ENCODE measurements around the gene DOC2B. TPM values are rescaled to one million over a fixed set of nuclear protein-coding genes. Genes with fewer than 3 reads are reported as not detected.

Gene DOC2B
- polyA plus RNA-seq, 3 donors = 0.02 to 0.19 TPM; not detected in 1

- no peak overlapping the region for H3K27ac ChIP-seq (ENCODE audit: low read depth in 1 of 2, low read length in 2 of 2)
- Mint-ChIP-seq H3K36me3 (peaks cover 0 to 5% of the 10 kb centered on the region in 2 donors), H3K4me1 (peaks cover 8% of the 10 kb centered on the region), H3K27me3 (ENCODE audit: low read depth in 3 of 3) (peaks cover 33 to 52% (median 36%) of the 10 kb centered on the region in 3 donors), H3K27ac (no peak overlapping the region), H3K9me3 (peaks cover 0 to 6% (median 3%) of the 10 kb centered on the region in 7 donors), H3K4me3 (no peak overlapping the region)
- intact Hi-C loops (cut with micrococcal nuclease) = no loop called here
- no peak for TF ChIP-seq CTCF (IDR thresholded peaks at IDR 0.05)
- H3K79me2 ChIP-seq (ENCODE audit: insufficient read depth, low read length) = no peaks in the 10 kb centered on the region
- no peaks in the 10 kb centered on the region for H4K20me1 ChIP-seq (ENCODE audit: insufficient read depth, low read length)
- H3K36me3 ChIP-seq (replicated peaks in 1 of 2; ENCODE audit: control insufficient read depth in 1 of 2, insufficient read depth in 2 of 2, low read length in 2 of 2) = no peaks in the 10 kb centered on the region
- no peak overlapping the region for H2AFZ ChIP-seq (ENCODE audit: insufficient read depth, low read depth, low read length, poor library complexity, severe bottlenecking)
- peaks cover 7 to 17% of the 10 kb centered on the region in 2 donors for H3K4me1 ChIP-seq (ENCODE audit: control insufficient read depth in 1 of 2, insufficient read depth in 2 of 2, low read length in 2 of 2)
- peaks cover 0 to 6% of the 10 kb centered on the region in 2 donors for H3K9me3 ChIP-seq (replicated peaks in 1 of 2; ENCODE audit: control insufficient read depth in 1 of 2, insufficient read depth in 1 of 2, low read length in 2 of 2)
- DNase-seq = no peak
- no peak overlapping the region for H3K4me3 ChIP-seq (replicated peaks in 1 of 3; ENCODE audit: low read depth in 2 of 3, low read length in 3 of 3)
- WGBS (ENCODE audit: insufficient coverage) = 92% methylated on average over 4 of the region's 6 CpGs
- H3K4me2 ChIP-seq (replicated peaks; ENCODE audit: extremely low read depth, low read length, poor library complexity, severe bottlenecking) = no peak overlapping the region
- no peak overlapping the region for H3K9ac ChIP-seq (ENCODE audit: insufficient read depth, low read length, poor library complexity, severe bottlenecking)
- H3K27me3 ChIP-seq (ENCODE audit: control insufficient read depth in 2 of 2, insufficient read depth in 2 of 2, low read length in 2 of 2) = peaks cover 8 to 32% of the 10 kb centered on the region in 2 donors
These were observed 3.7 kb downstream of the DOC2B start for GRCh38 chr17:177762-178161.

GRCh38 chr17:177155-177554 is 4.3 kb downstream of the DOC2B start:
- Histone ChIP-seq H4K20me1 (ENCODE audit: insufficient read depth, low read length) (no peaks in the 10 kb centered on the region), H3K9me3 (replicated peaks in 1 of 2; ENCODE audit: control insufficient read depth in 1 of 2, insufficient read depth in 1 of 2, low read length in 2 of 2) (peaks cover 0 to 6% of the 10 kb centered on the region in 2 donors), H3K27ac (ENCODE audit: low read depth in 1 of 2, low read length in 2 of 2) (no peak overlapping the region), H3K4me2 (replicated peaks; ENCODE audit: extremely low read depth, low read length, poor library complexity, severe bottlenecking) (no peak overlapping the region), H3K4me3 (replicated peaks in 1 of 3; ENCODE audit: low read depth in 2 of 3, low read length in 3 of 3) (no peak overlapping the region), H3K27me3 (ENCODE audit: control insufficient read depth in 2 of 2, insufficient read depth in 2 of 2, low read length in 2 of 2) (peaks cover 6 to 26% of the 10 kb centered on the region in 2 donors), H3K36me3 (replicated peaks in 1 of 2; ENCODE audit: control insufficient read depth in 1 of 2, insufficient read depth in 2 of 2, low read length in 2 of 2) (no peaks in the 10 kb centered on the region), H3K9ac (ENCODE audit: insufficient read depth, low read length, poor library complexity, severe bottlenecking) (no peak overlapping the region), H3K79me2 (ENCODE audit: insufficient read depth, low read length) (no peaks in the 10 kb centered on the region), H2AFZ (ENCODE audit: insufficient read depth, low read depth, low read length, poor library complexity, severe bottlenecking) (no peak overlapping the region), H3K4me1 (ENCODE audit: control insufficient read depth in 1 of 2, insufficient read depth in 2 of 2, low read length in 2 of 2) (peaks cover 4 to 14% of the 10 kb centered on the region in 2 donors)
- intact Hi-C loops (cut with micrococcal nuclease) = no loop called here
- WGBS (ENCODE audit: insufficient coverage) = 93% methylated on average over 2 of the region's 3 CpGs
- TF ChIP-seq CTCF (IDR thresholded peaks at IDR 0.05) = no peak
- no peak overlapping the region for H3K4me3 Mint-ChIP-seq
- H3K9me3 Mint-ChIP-seq = peaks cover 0 to 3% (median 3%) of the 10 kb centered on the region in 7 donors
- no peak for DNase-seq
- no peak overlapping the region for H3K27ac Mint-ChIP-seq
- peaks cover 4% of the 10 kb centered on the region for H3K4me1 Mint-ChIP-seq
- H3K27me3 Mint-ChIP-seq (ENCODE audit: low read depth in 3 of 3) = peaks cover 27 to 46% (median 30%) of the 10 kb centered on the region in 3 donors
- H3K36me3 Mint-ChIP-seq = peaks cover 0 to 3% of the 10 kb centered on the region in 2 donors
